Measurements from ENCODE around the gene MGLL. TPM values are rescaled to one million over a fixed set of nuclear protein-coding genes. Genes with fewer than 3 reads are reported as not detected.

Gene MGLL
- total and polyA plus RNA-seq, 4 donors, result 9.4 to 277 (median 74.2) TPM

DNA sequence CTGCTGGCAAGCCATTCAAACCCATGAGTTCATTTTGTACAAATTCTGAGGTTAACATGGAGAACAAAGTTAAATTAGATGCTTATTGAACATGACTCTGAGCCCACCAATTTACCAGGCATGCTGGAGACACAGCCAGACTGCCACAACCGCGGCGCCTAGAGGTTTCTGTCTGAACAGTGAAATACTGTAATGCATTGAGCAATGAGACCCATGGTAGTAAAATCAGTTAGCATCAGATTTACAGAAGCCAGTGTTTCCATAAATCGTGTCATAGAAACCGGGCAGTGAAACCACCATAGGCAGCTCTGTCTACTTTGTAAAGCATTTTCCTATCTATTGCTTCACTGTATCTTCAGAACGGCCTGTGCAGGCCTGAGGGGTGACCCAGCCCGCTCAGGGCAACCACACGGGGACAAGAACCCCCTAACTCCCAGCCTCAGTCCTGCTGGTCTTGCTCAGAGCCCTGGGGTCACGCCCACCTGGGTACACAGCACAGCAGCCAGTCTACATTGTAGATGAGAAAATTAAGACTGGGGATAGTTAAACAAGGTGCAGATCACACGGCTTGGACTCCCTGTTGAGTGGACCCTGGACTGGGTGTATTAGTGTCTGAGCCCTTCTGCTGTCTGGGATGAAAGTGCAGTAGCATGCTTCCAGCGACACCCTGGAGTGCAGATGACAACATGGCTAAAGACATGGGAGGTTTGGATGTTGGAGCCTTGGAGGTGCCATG, 44.2 kb downstream of the MGLL start:
- Histone ChIP-seq H3K4me1 (ENCODE audit: control insufficient read depth in 4 of 4, insufficient read depth in 4 of 4, low read length in 3 of 4) (peaks cover 8 to 18% (median 14%) of the 10 kb centered on the region in 4 donors), H3K27me3 (ENCODE audit: control insufficient read depth in 4 of 4, insufficient read depth in 4 of 4, low read length in 3 of 4) (no peaks in the 10 kb centered on the region), H3K4me3 (ENCODE audit: low read depth in 1 of 3, low read length in 3 of 3) (no peak overlapping the region), H3K9me3 (ENCODE audit: control insufficient read depth in 4 of 4, low read length in 3 of 4) (peaks cover 0 to 5% (median 2%) of the 10 kb centered on the region in 4 donors), H3K27ac (ENCODE audit: low read depth in 1 of 2, low read length in 2 of 2) (no peak overlapping the region), H3K9ac (ENCODE audit: low read depth in 1 of 2, low read length in 2 of 2) (no peak overlapping the region), H3K36me3 (ENCODE audit: control insufficient read depth in 4 of 4, insufficient read depth in 3 of 4, low read depth in 1 of 4, low read length in 3 of 4) (peaks cover 1 to 19% (median 13%) of the 10 kb centered on the region in 4 donors)
- no peak for TF ChIP-seq NR2F2 (IDR thresholded peaks at IDR 0.05)
- TF ChIP-seq HNF4A (conservative IDR thresholded peaks at IDR 0.05), result peak in 1 of 2 donors; percentile 32
- no peak for DNase-seq (ENCODE audit: low spot score)
- WGBS, result 88% methylated on average over 11 of the region's 11 CpGs

- TF ChIP-seq NR2F2 (IDR thresholded peaks at IDR 0.05) (no peak), MAX (IDR thresholded peaks at IDR 0.05) (no peak), FOXA2 (IDR thresholded peaks at IDR 0.05) (no peak)
- Histone ChIP-seq H3K36me3 (ENCODE audit: control insufficient read depth in 4 of 4, insufficient read depth in 3 of 4, low read depth in 1 of 4, low read length in 3 of 4) (peaks cover 1 to 19% (median 12%) of the 10 kb centered on the region in 4 donors), H3K27me3 (ENCODE audit: control insufficient read depth in 4 of 4, insufficient read depth in 4 of 4, low read length in 3 of 4) (no peaks in the 10 kb centered on the region), H3K9me3 (ENCODE audit: control insufficient read depth in 4 of 4, low read length in 3 of 4) (peaks cover 0 to 5% (median 2%) of the 10 kb centered on the region in 4 donors), H3K9ac (ENCODE audit: low read depth in 1 of 2, low read length in 2 of 2) (no peak overlapping the region), H3K4me1 (ENCODE audit: control insufficient read depth in 4 of 4, insufficient read depth in 4 of 4, low read length in 3 of 4) (peaks cover 8 to 18% (median 16%) of the 10 kb centered on the region in 4 donors), H3K4me3 (ENCODE audit: low read depth in 1 of 3, low read length in 3 of 3) (no peak overlapping the region), H3K27ac (ENCODE audit: low read depth in 1 of 2, low read length in 2 of 2) (no peak overlapping the region)
- WGBS, result 94% methylated on average over 1 of the region's 1 CpG
- no peak for DNase-seq (ENCODE audit: low spot score)
These were observed 45.0 kb downstream of the MGLL start for GRCh38 chr3:127777332-127777731.

GRCh38 chr3:127776347-127776746, 46.0 kb downstream of the MGLL start:
- H3K4me3 ChIP-seq (ENCODE audit: low read depth in 1 of 3, low read length in 3 of 3), result no peak overlapping the region
- peaks cover 0 to 5% (median 2%) of the 10 kb centered on the region in 4 donors for H3K9me3 ChIP-seq (ENCODE audit: control insufficient read depth in 4 of 4, low read length in 3 of 4)
- H3K36me3 ChIP-seq (ENCODE audit: control insufficient read depth in 4 of 4, insufficient read depth in 3 of 4, low read depth in 1 of 4, low read length in 3 of 4), result peaks cover 1 to 18% (median 9%) of the 10 kb centered on the region in 4 donors
- H3K9ac ChIP-seq (ENCODE audit: low read depth in 1 of 2, low read length in 2 of 2), result no peak overlapping the region
- H3K27me3 ChIP-seq (ENCODE audit: control insufficient read depth in 4 of 4, insufficient read depth in 4 of 4, low read length in 3 of 4), result no peaks in the 10 kb centered on the region
- H3K27ac ChIP-seq (ENCODE audit: low read depth in 1 of 2, low read length in 2 of 2), result no peak overlapping the region
- TF ChIP-seq JUND (IDR thresholded peaks at IDR 0.05), result no peak
- TF ChIP-seq RAD21 (IDR thresholded peaks at IDR 0.05), result no peak
- TF ChIP-seq YY1 (IDR thresholded peaks at IDR 0.05), result no peak
- TF ChIP-seq GABPA (IDR thresholded peaks at IDR 0.05 in 1 of 2, conservative IDR thresholded peaks at IDR 0.05 in 1 of 2), result no peak
- TF ChIP-seq SP1 (IDR thresholded peaks at IDR 0.05), result no peak
- no peak for TF ChIP-seq FOXA2 (IDR thresholded peaks at IDR 0.05)
- no peak for TF ChIP-seq CTCF (IDR thresholded peaks at IDR 0.05; ENCODE audit: low read depth, low read length, missing input control)
- TF ChIP-seq FOXA1 (IDR thresholded peaks at IDR 0.05), result no peak
- TF ChIP-seq, protein P1, sequence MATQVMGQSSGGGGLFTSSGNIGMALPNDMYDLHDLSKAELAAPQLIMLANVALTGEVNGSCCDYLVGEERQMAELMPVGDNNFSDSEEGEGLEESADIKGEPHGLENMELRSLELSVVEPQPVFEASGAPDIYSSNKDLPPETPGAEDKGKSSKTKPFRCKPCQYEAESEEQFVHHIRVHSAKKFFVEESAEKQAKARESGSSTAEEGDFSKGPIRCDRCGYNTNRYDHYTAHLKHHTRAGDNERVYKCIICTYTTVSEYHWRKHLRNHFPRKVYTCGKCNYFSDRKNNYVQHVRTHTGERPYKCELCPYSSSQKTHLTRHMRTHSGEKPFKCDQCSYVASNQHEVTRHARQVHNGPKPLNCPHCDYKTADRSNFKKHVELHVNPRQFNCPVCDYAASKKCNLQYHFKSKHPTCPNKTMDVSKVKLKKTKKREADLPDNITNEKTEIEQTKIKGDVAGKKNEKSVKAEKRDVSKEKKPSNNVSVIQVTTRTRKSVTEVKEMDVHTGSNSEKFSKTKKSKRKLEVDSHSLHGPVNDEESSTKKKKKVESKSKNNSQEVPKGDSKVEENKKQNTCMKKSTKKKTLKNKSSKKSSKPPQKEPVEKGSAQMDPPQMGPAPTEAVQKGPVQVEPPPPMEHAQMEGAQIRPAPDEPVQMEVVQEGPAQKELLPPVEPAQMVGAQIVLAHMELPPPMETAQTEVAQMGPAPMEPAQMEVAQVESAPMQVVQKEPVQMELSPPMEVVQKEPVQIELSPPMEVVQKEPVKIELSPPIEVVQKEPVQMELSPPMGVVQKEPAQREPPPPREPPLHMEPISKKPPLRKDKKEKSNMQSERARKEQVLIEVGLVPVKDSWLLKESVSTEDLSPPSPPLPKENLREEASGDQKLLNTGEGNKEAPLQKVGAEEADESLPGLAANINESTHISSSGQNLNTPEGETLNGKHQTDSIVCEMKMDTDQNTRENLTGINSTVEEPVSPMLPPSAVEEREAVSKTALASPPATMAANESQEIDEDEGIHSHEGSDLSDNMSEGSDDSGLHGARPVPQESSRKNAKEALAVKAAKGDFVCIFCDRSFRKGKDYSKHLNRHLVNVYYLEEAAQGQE (IDR thresholded peaks at IDR 0.05), result no peak
- no peak for TF ChIP-seq MAX (IDR thresholded peaks at IDR 0.05)
- TF ChIP-seq ATF3 (IDR thresholded peaks at IDR 0.05), result no peak
- no peak for TF ChIP-seq TAF1 (conservative IDR thresholded peaks at IDR 0.05)
- no peak for TF ChIP-seq NR2F2 (IDR thresholded peaks at IDR 0.05)
- no peak for TF ChIP-seq HNF4A (conservative IDR thresholded peaks at IDR 0.05)
- no peak for DNase-seq (ENCODE audit: low spot score)
- H3K4me1 ChIP-seq (ENCODE audit: control insufficient read depth in 4 of 4, insufficient read depth in 4 of 4, low read length in 3 of 4), result peaks cover 5 to 27% (median 16%) of the 10 kb centered on the region in 4 donors
- 96% methylated on average over 10 of the region's 10 CpGs for WGBS
